HepG2 (cell line): Measurements from ENCODE around the gene TCAIM. TPM values are rescaled to one million over a fixed set of nuclear protein-coding genes. Genes with fewer than 3 reads are reported as not detected.

Experiments used
- BCL6 ChIP-seq: IDR thresholded peaks from 2 replicates; pipeline ENCODE4 v1.6.1; 2016; ENCODE audit warnings: missing genetic modification reagents, missing compliant biosample characterization
- HMGA1 ChIP-seq: sonication (generic); formaldehyde crosslinking; conservative IDR thresholded peaks from 2 replicates; pipeline ENCODE4 v1.4.0; 2020; ENCODE audit warnings: missing genetic modification reagents
- HNF4A ChIP-seq: sonication (generic); formaldehyde crosslinking; IDR thresholded peaks from 2 replicates; pipeline ENCODE4 v1.4.0; 2020; ENCODE audit warnings: missing genetic modification reagents
- MTF1 ChIP-seq: sonication (generic); formaldehyde crosslinking; IDR thresholded peaks from 2 replicates; pipeline ENCODE4 v1.5.0; 2020; ENCODE audit warnings: missing genetic modification reagents
- NR2F6 ChIP-seq, 2 experiments: IDR thresholded peaks; 2 replicates each; pipeline ENCODE4 v1.6.1; 2016; ENCODE audit warnings: antibody characterized with exemption in 1 of 2, mild to moderate bottlenecking in 1 of 2
- POLR2AphosphoS5 ChIP-seq: IDR thresholded peaks from 2 replicates; pipeline ENCODE4 v1.6.1; 2012; ENCODE audit warnings: low read depth, low read length
- PRDM15 ChIP-seq: sonication (generic); formaldehyde crosslinking; IDR thresholded peaks from 2 replicates; pipeline ENCODE4 v1.4.0; 2020; ENCODE audit warnings: missing genetic modification reagents
- PTBP1 ChIP-seq: fragments of 200-400 bp; formaldehyde crosslinking; IDR thresholded peaks from 2 replicates; pipeline ENCODE4 v1.6.1; 2018; ENCODE audit warnings: low read length, low read depth; ENCODE audit not compliant: poor library complexity, severe bottlenecking
- SP2 ChIP-seq: sonication (generic); formaldehyde crosslinking; IDR thresholded peaks from 2 replicates; pipeline ENCODE4 v1.5.1; 2020; ENCODE audit warnings: mild to moderate bottlenecking, missing genetic modification reagents
- SRSF1 ChIP-seq: fragments of 200-400 bp; formaldehyde crosslinking; optimal IDR thresholded peaks from 2 replicates; pipeline ENCODE3; 2017; ENCODE audit warnings: mild to moderate bottlenecking, low read depth, low read length, moderate library complexity
- TCF7L2 ChIP-seq: IDR thresholded peaks from 2 replicates; pipeline ENCODE4 v1.6.1; 2011; ENCODE audit warnings: mild to moderate bottlenecking, low read depth, low read length, moderate library complexity
- ZBTB37 ChIP-seq: sonication (generic); formaldehyde crosslinking; IDR thresholded peaks from 2 replicates; pipeline ENCODE4 v1.4.0; 2020; ENCODE audit warnings: mild to moderate bottlenecking, missing genetic modification reagents
- ZFP1 ChIP-seq: IDR thresholded peaks from 2 replicates; pipeline ENCODE4 v1.6.1; 2016
- ZHX1 ChIP-seq: sonication (generic); formaldehyde crosslinking; IDR thresholded peaks from 2 replicates; pipeline ENCODE4 v1.8.1; 2022; ENCODE audit warnings: low read depth, mild to moderate bottlenecking, missing genetic modification reagents
- ZMAT5 ChIP-seq: sonication (generic); formaldehyde crosslinking; IDR thresholded peaks from 2 replicates; pipeline ENCODE4 v1.5.0; 2020; ENCODE audit warnings: mild to moderate bottlenecking, low read depth, missing genetic modification reagents, borderline replicate concordance
- ZNF18 ChIP-seq: sonication (generic); formaldehyde crosslinking; IDR thresholded peaks from 2 replicates; pipeline ENCODE4 v1.8.0; 2022; ENCODE audit warnings: mild to moderate bottlenecking, missing genetic modification reagents; ENCODE audit not compliant: insufficient replicate concordance
- ZNF24 ChIP-seq: fragments of 450-650 bp; IDR thresholded peaks from 2 replicates; pipeline ENCODE4 v1.6.1; 2017; ENCODE audit warnings: antibody characterized with exemption, mild to moderate bottlenecking
- ZNF616 ChIP-seq: sonication (generic); formaldehyde crosslinking; IDR thresholded peaks from 2 replicates; pipeline ENCODE4 v1.5.0; 2020; ENCODE audit warnings: low read depth, mild to moderate bottlenecking, missing genetic modification reagents
- ZNF841 ChIP-seq: sonication (generic); formaldehyde crosslinking; IDR thresholded peaks from 2 replicates; pipeline ENCODE4 v1.8.1; 2023; ENCODE audit warnings: missing genetic modification reagents, borderline replicate concordance
- polyA plus RNA-seq, 8 experiments: library from polyadenylated mRNA; depleted of rRNA in 3 of 8; stranded (reverse) in 7 of 8; unstranded in 1 of 8; fragments of >200 nt; fragmentation: Illumina TruSeq in 4 of 8; extraction: Trizol in 4 of 8; gene quantifications; 2 replicates each; pipeline versions ENCODE4 v1.2.1 to v1.2.3, GENCODE V29; 2011 to 2016; ENCODE audit warnings: low read depth in 4 of 8, missing spikeins in 1 of 8, mixed read lengths in 1 of 8; ENCODE audit not compliant: insufficient read depth in 1 of 8
- total RNA-seq, 5 experiments: library from RNA; depleted of rRNA; stranded (reverse); fragments of >200 nt; fragmentation: Illumina TruSeq; extraction: Trizol; gene quantifications; 2 replicates each; pipeline ENCODE4 v1.2.3, GENCODE V29; 2016; ENCODE audit warnings: low read depth in 1 of 5

TCAIM gene
- total and polyA plus RNA-seq, 2 of the 13 experiments (the other 11 are each of a cell fraction or from before 2014, with no cell fraction given), result 16.9 to 22.6 TPM

GRCh38 chr3:44363591-44363990 is 25.0 kb downstream of the TCAIM start (continued):
- TF ChIP-seq PRDM15 (CRISPR knock-in tag) (no peak), MTF1 (no peak), ZNF24 (peak; percentile 36; the same call in 1 of the 2 replicates), ZBTB37 (CRISPR knock-in tag) (no peak), ZHX1 (CRISPR knock-in tag) (no peak), HNF4A (CRISPR knock-in tag) (0 out of 2 replicates have a peak, but pooled peaks have one; percentile 18), POLR2AphosphoS5 (peak; percentile 35; the same call in 1 of the 2 replicates), NR2F6 (IDR thresholded peaks at IDR 0.05) (peak; percentile 23; the same call in 1 of the 2 replicates), NR2F6 (CRISPR knock-in tag; IDR thresholded peaks at IDR 0.05) (no peak), ZMAT5 (CRISPR knock-in tag) (no peak), ZFP1 (CRISPR knock-in tag) (no peak), TCF7L2 (no peak), SP2 (no peak), ZNF18 (no peak), ZNF616 (CRISPR knock-in tag) (no peak), HMGA1 (CRISPR knock-in tag) (no peak), ZNF841 (CRISPR knock-in tag) (no peak), BCL6 (CRISPR knock-in tag) (peak; percentile 35; the same call in 1 of the 2 replicates), PTBP1 (no peak), SRSF1 (no peak)
